ENCODE results near the gene C19orf81. TPM values are rescaled to one million over a fixed set of nuclear protein-coding genes. Genes with fewer than 3 reads are reported as not detected.

C19orf81 gene
- total and polyA plus RNA-seq, 5 donors from 2014 or later: not detected

- Mint-ChIP-seq H3K4me1 (no peaks in the 10 kb centered on the region), H3K36me3 (no peaks in the 10 kb centered on the region), H3K27me3 (peaks cover 11% of the 10 kb centered on the region), H3K27ac (no peak overlapping the region), H3K4me3 (no peak overlapping the region), H3K9me3 (peaks cover 0 to 2% (median 0%) of the 10 kb centered on the region in 7 donors)
- Histone ChIP-seq H3K27ac (ENCODE audit: insufficient read depth, low read length, poor library complexity, severe bottlenecking) (no peak overlapping the region), H3K27me3 (ENCODE audit: control insufficient read depth, insufficient read depth, low read length) (no peaks in the 10 kb centered on the region), H3K36me3 (ENCODE audit: control insufficient read depth, insufficient read depth, low read length) (no peaks in the 10 kb centered on the region), H3K4me3 (ENCODE audit: low read depth, low read length) (no peak overlapping the region), H3K9me3 (ENCODE audit: control insufficient read depth in 2 of 2, low read length in 2 of 2) (no peaks in the 10 kb centered on the region), H3K4me1 (ENCODE audit: control insufficient read depth, insufficient read depth, low read length, poor library complexity, severe bottlenecking) (no peaks in the 10 kb centered on the region)
- no peak for ATAC-seq (ENCODE audit: low read depth in 2 of 2)
- DNase-seq: no peak
These were observed 23.2 kb upstream of the C19orf81 start for GRCh38 chr19:50626011-50626410.

- H3K27me3 Mint-ChIP-seq: peaks cover 11% of the 10 kb centered on the region
- H3K4me3 Mint-ChIP-seq: no peak overlapping the region
- H3K4me3 ChIP-seq (ENCODE audit: low read depth, low read length): no peak overlapping the region
- DNase-seq (no peak), ATAC-seq (ENCODE audit: low read depth in 2 of 2) (no peak)
- H3K36me3 ChIP-seq (ENCODE audit: control insufficient read depth, insufficient read depth, low read length): no peaks in the 10 kb centered on the region
- H3K4me1 Mint-ChIP-seq: no peaks in the 10 kb centered on the region
- H3K36me3 Mint-ChIP-seq: no peaks in the 10 kb centered on the region
- H3K27ac Mint-ChIP-seq: no peak overlapping the region
- no peaks in the 10 kb centered on the region for H3K9me3 ChIP-seq (ENCODE audit: control insufficient read depth in 2 of 2, low read length in 2 of 2)
- H3K27me3 ChIP-seq (ENCODE audit: control insufficient read depth, insufficient read depth, low read length): no peaks in the 10 kb centered on the region
- no peaks in the 10 kb centered on the region for H3K4me1 ChIP-seq (ENCODE audit: control insufficient read depth, insufficient read depth, low read length, poor library complexity, severe bottlenecking)
- H3K9me3 Mint-ChIP-seq: peaks cover 0 to 2% (median 0%) of the 10 kb centered on the region in 7 donors
- H3K27ac ChIP-seq (ENCODE audit: insufficient read depth, low read length, poor library complexity, severe bottlenecking): no peak overlapping the region
These were observed 22.4 kb upstream of the C19orf81 start for GRCh38 chr19:50626795-50627194.

- no peaks in the 10 kb centered on the region for H3K4me1 ChIP-seq (ENCODE audit: control insufficient read depth, insufficient read depth, low read length, poor library complexity, severe bottlenecking)
- Mint-ChIP-seq H3K27ac (no peak overlapping the region), H3K9me3 (peaks cover 0 to 5% (median 1%) of the 10 kb centered on the region in 7 donors), H3K4me1 (no peaks in the 10 kb centered on the region), H3K4me3 (no peak overlapping the region), H3K36me3 (no peaks in the 10 kb centered on the region), H3K27me3 (peaks cover 11% of the 10 kb centered on the region)
- no peaks in the 10 kb centered on the region for H3K27me3 ChIP-seq (ENCODE audit: control insufficient read depth, insufficient read depth, low read length)
- H3K4me3 ChIP-seq (ENCODE audit: low read depth, low read length): no peak overlapping the region
- no peak overlapping the region for H3K27ac ChIP-seq (ENCODE audit: insufficient read depth, low read length, poor library complexity, severe bottlenecking)
- H3K9me3 ChIP-seq (ENCODE audit: control insufficient read depth in 2 of 2, low read length in 2 of 2): no peaks in the 10 kb centered on the region
- no peaks in the 10 kb centered on the region for H3K36me3 ChIP-seq (ENCODE audit: control insufficient read depth, insufficient read depth, low read length)
- no peak for DNase-seq
- no peak for ATAC-seq (ENCODE audit: low read depth in 2 of 2)
These were observed 21.1 kb upstream of the C19orf81 start for GRCh38 chr19:50628146-50628545.

- H3K27me3 ChIP-seq (ENCODE audit: control insufficient read depth, insufficient read depth, low read length): no peaks in the 10 kb centered on the region
- no peak overlapping the region for H3K4me3 ChIP-seq (ENCODE audit: low read depth, low read length)
- ATAC-seq (ENCODE audit: low read depth in 2 of 2): no peak
- H3K4me1 Mint-ChIP-seq: no peaks in the 10 kb centered on the region
- DNase-seq: no peak
- H3K9me3 ChIP-seq (ENCODE audit: control insufficient read depth in 2 of 2, low read length in 2 of 2): peaks cover 3% of the 10 kb centered on the region in 2 experiments
- H3K36me3 ChIP-seq (ENCODE audit: control insufficient read depth, insufficient read depth, low read length): no peaks in the 10 kb centered on the region
- peaks cover 0 to 9% (median 3%) of the 10 kb centered on the region in 7 donors for H3K9me3 Mint-ChIP-seq
- H3K4me1 ChIP-seq (ENCODE audit: control insufficient read depth, insufficient read depth, low read length, poor library complexity, severe bottlenecking): no peaks in the 10 kb centered on the region
- H3K27ac Mint-ChIP-seq: no peak overlapping the region
- H3K27me3 Mint-ChIP-seq: peaks cover 11% of the 10 kb centered on the region
- H3K4me3 Mint-ChIP-seq: no peak overlapping the region
- no peaks in the 10 kb centered on the region for H3K36me3 Mint-ChIP-seq
- H3K27ac ChIP-seq (ENCODE audit: insufficient read depth, low read length, poor library complexity, severe bottlenecking): no peak overlapping the region
These were observed 20.7 kb upstream of the C19orf81 start for GRCh38 chr19:50628551-50628950.

- no peaks in the 10 kb centered on the region for H3K36me3 Mint-ChIP-seq
- no peaks in the 10 kb centered on the region for H3K4me1 ChIP-seq (ENCODE audit: control insufficient read depth, insufficient read depth, low read length, poor library complexity, severe bottlenecking)
- no peaks in the 10 kb centered on the region for H3K36me3 ChIP-seq (ENCODE audit: control insufficient read depth, insufficient read depth, low read length)
- ATAC-seq (ENCODE audit: low read depth in 2 of 2) (no peak), DNase-seq (no peak)
- H3K27me3 Mint-ChIP-seq: peaks cover 11% of the 10 kb centered on the region
- peaks cover 0 to 15% (median 4%) of the 10 kb centered on the region in 7 donors for H3K9me3 Mint-ChIP-seq
- no peak overlapping the region for H3K27ac Mint-ChIP-seq
- H3K4me3 Mint-ChIP-seq: no peak overlapping the region
- H3K27ac ChIP-seq (ENCODE audit: insufficient read depth, low read length, poor library complexity, severe bottlenecking): no peak overlapping the region
- H3K9me3 ChIP-seq (ENCODE audit: control insufficient read depth in 2 of 2, low read length in 2 of 2): peaks cover 8 to 10% of the 10 kb centered on the region in 2 experiments
- H3K4me3 ChIP-seq (ENCODE audit: low read depth, low read length): no peak overlapping the region
- no peaks in the 10 kb centered on the region for H3K4me1 Mint-ChIP-seq
- no peaks in the 10 kb centered on the region for H3K27me3 ChIP-seq (ENCODE audit: control insufficient read depth, insufficient read depth, low read length)
These were observed 20.1 kb upstream of the C19orf81 start for GRCh38 chr19:50629194-50629593.

GRCh38 chr19:50629801-50630200 is 19.4 kb upstream of the C19orf81 start:
- H3K36me3 Mint-ChIP-seq: no peaks in the 10 kb centered on the region
- peaks cover 0 to 19% (median 6%) of the 10 kb centered on the region in 7 donors for H3K9me3 Mint-ChIP-seq
- no peak for ATAC-seq (ENCODE audit: low read depth in 2 of 2)
- H3K36me3 ChIP-seq (ENCODE audit: control insufficient read depth, insufficient read depth, low read length): no peaks in the 10 kb centered on the region
- H3K27me3 Mint-ChIP-seq: peaks cover 7% of the 10 kb centered on the region
- no peaks in the 10 kb centered on the region for H3K27me3 ChIP-seq (ENCODE audit: control insufficient read depth, insufficient read depth, low read length)
- H3K4me1 Mint-ChIP-seq: no peaks in the 10 kb centered on the region
- DNase-seq: no peak
- no peak overlapping the region for H3K4me3 Mint-ChIP-seq
- H3K27ac ChIP-seq (ENCODE audit: insufficient read depth, low read length, poor library complexity, severe bottlenecking): no peak overlapping the region
- H3K9me3 ChIP-seq (ENCODE audit: control insufficient read depth in 2 of 2, low read length in 2 of 2): peaks cover 9 to 16% of the 10 kb centered on the region in 2 experiments
- no peak overlapping the region for H3K4me3 ChIP-seq (ENCODE audit: low read depth, low read length)
- H3K4me1 ChIP-seq (ENCODE audit: control insufficient read depth, insufficient read depth, low read length, poor library complexity, severe bottlenecking): no peaks in the 10 kb centered on the region
- no peak overlapping the region for H3K27ac Mint-ChIP-seq

- peaks cover 3% of the 10 kb centered on the region for H3K36me3 Mint-ChIP-seq
- H3K4me3 ChIP-seq (ENCODE audit: low read depth, low read length): no peak overlapping the region
- DNase-seq (no peak), ATAC-seq (ENCODE audit: low read depth in 2 of 2) (no peak)
- peaks cover 2% of the 10 kb centered on the region for H3K27me3 ChIP-seq (ENCODE audit: control insufficient read depth, insufficient read depth, low read length)
- H3K36me3 ChIP-seq (ENCODE audit: control insufficient read depth, insufficient read depth, low read length): no peaks in the 10 kb centered on the region
- H3K4me3 Mint-ChIP-seq: no peak overlapping the region
- peaks cover 14% of the 10 kb centered on the region for H3K27me3 Mint-ChIP-seq
- no peak overlapping the region for H3K27ac Mint-ChIP-seq
- H3K9me3 Mint-ChIP-seq: peaks cover 0 to 30% (median 4%) of the 10 kb centered on the region in 7 donors
- peaks cover 12 to 25% of the 10 kb centered on the region in 2 experiments for H3K9me3 ChIP-seq (ENCODE audit: control insufficient read depth in 2 of 2, low read length in 2 of 2)
- H3K27ac ChIP-seq (ENCODE audit: insufficient read depth, low read length, poor library complexity, severe bottlenecking): no peak overlapping the region
- H3K4me1 Mint-ChIP-seq: no peaks in the 10 kb centered on the region
- no peaks in the 10 kb centered on the region for H3K4me1 ChIP-seq (ENCODE audit: control insufficient read depth, insufficient read depth, low read length, poor library complexity, severe bottlenecking)
These were observed 17.0 kb upstream of the C19orf81 start for GRCh38 chr19:50632151-50632835.

GRCh38 chr19:50633359-50633758 is 15.9 kb upstream of the C19orf81 start:
- Mint-ChIP-seq H3K36me3 (peaks cover 10% of the 10 kb centered on the region), H3K9me3 (peaks cover 0 to 34% (median 6%) of the 10 kb centered on the region in 7 donors), H3K27me3 (peaks cover 16% of the 10 kb centered on the region), H3K27ac (no peak overlapping the region), H3K4me3 (no peak overlapping the region), H3K4me1 (peaks cover 0 to 8% (median under 1%) of the 10 kb centered on the region in 4 donors)
- no peaks in the 10 kb centered on the region for H3K36me3 ChIP-seq (ENCODE audit: control insufficient read depth, insufficient read depth, low read length)
- H3K9me3 ChIP-seq (ENCODE audit: control insufficient read depth in 2 of 2, low read length in 2 of 2): peaks cover 12 to 25% of the 10 kb centered on the region in 2 experiments
- no peak overlapping the region for H3K27ac ChIP-seq (ENCODE audit: insufficient read depth, low read length, poor library complexity, severe bottlenecking)
- peaks cover 6% of the 10 kb centered on the region for H3K27me3 ChIP-seq (ENCODE audit: control insufficient read depth, insufficient read depth, low read length)
- H3K4me3 ChIP-seq (ENCODE audit: low read depth, low read length): no peak overlapping the region
- ATAC-seq (ENCODE audit: low read depth in 2 of 2) (no peak), DNase-seq (no peak)
- no peaks in the 10 kb centered on the region for H3K4me1 ChIP-seq (ENCODE audit: control insufficient read depth, insufficient read depth, low read length, poor library complexity, severe bottlenecking)

Data from CD4-positive, CD25-positive, alpha-beta regulatory T cell (primary cell).